Urinary bladder (tissue), 4 donors: ENCODE results near the gene DENND4A. TPM values are rescaled to one million over a fixed set of nuclear protein-coding genes. Genes with fewer than 3 reads are reported as not detected.
A peak's percentile ranks its signal among the peaks of the same experiment; 100 is the strongest.
"Not testable (repeated sequence)": the region's sequence is repeated elsewhere in the genome, so short reads cannot be mapped to it uniquely, and the experiment has no call there.

ENCODE experiments used
- DNase-seq: peaks from one replicate; pipeline ENCODE4 v3.0.0-alpha.2; 2015; ENCODE audit errors: extremely low spot score
- H3K27ac ChIP-seq: one replicate; pipeline ENCODE4 v1.5.1; 2013; ENCODE audit warnings: low read depth, mild to moderate bottlenecking, moderate library complexity
- H3K36me3 ChIP-seq: one replicate; pipeline ENCODE4 v1.6.1; 2013; ENCODE audit warnings: mild to moderate bottlenecking, moderate library complexity; ENCODE audit not compliant: insufficient read depth
- H3K4me1 ChIP-seq: one replicate; pipeline ENCODE4 v1.6.1; 2013; ENCODE audit warnings: mild to moderate bottlenecking, moderate library complexity; ENCODE audit not compliant: insufficient read depth
- H3K4me3 ChIP-seq: one replicate; pipeline ENCODE4 v1.5.1; 2013; ENCODE audit warnings: low read depth, low read length
- WGBS: extraction: QIAGEN DNeasy Blood & Tissue Kit; methylation state at CpG from one replicate; pipeline ENCODE4 v1.1.7; 2013; 5-methylcytosine and 5-hydroxymethylcytosine counted together
- polyA plus RNA-seq: library from polyadenylated mRNA; stranded (reverse); fragments of 200-250 nt; gene quantifications from one replicate; pipeline ENCODE4 v1.2.3, GENCODE V29; 2013
- total RNA-seq: library from RNA; depleted of rRNA; stranded (reverse); fragments of >200 nt; gene quantifications from one replicate; pipeline ENCODE4 v1.2.3, GENCODE V29; 2014
- donor health status: healthy with polysubstance abuse.
- donor health status: healthy.

The DENND4A gene
- total and polyA plus RNA-seq, 2 donors: 8.5 to 56.4 TPM

DNA sequence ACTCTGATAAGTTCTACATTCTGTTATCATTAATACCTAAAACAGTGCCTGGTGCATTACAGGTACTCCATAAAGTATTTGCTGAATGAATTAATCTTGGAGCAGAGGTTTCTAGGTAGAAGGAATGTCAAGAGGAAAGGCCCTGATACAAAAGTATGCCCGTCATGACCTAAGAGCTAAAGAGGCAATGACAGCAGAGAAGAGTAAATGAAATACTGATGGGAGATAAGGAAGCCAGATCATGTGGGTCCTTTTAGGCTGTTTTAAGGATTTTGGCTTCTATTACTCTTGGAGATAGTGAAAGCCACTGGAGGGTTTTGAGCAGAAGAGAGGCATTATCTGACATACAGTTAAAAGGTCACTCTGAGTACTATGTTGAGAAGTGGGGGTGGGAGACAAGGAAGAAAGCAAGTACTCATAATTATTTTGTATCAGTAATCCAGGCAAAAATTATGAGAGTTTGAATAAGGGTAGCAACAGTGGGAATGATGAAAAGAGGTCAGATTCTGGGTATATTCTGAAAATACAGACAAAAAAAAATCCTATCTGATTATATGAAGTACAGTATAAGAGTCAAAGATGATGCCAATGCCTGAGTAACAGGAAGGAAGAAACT lies 48.3 kb downstream of the DENND4A start:
- no peak overlapping the region for H3K4me3 ChIP-seq
- H3K27ac ChIP-seq: no peak overlapping the region
- peaks cover 4% of the 10 kb centered on the region for H3K36me3 ChIP-seq
- DNase-seq: no peak
- no peaks in the 10 kb centered on the region for H3K4me1 ChIP-seq
- 86% methylated on average over 1 of the region's 1 CpG for WGBS

DNA sequence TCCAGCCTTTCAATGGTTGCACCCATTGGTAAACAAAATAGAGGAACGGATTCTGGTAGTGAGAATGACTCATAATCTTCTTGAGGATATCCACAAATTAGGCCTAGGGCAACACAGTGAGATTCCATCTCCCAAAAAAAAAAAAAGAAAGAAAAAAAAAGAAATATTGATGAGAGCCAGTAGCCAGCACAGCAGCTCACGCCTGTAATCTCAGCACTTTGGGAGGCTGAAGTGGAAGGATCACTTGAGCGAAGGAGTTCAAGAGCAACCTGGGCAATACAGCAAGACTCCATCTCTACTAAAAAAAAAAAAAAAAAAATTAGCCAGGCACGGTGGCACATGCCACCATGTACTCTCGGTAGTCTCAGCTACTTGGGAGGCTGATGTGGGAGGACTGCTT lies 51.9 kb downstream of the DENND4A start:
- H3K36me3 ChIP-seq: peaks cover 4% of the 10 kb centered on the region
- H3K4me1 ChIP-seq: no peaks in the 10 kb centered on the region
- no peak for DNase-seq
- H3K4me3 ChIP-seq: no peak overlapping the region
- no peak overlapping the region for H3K27ac ChIP-seq
- 92% methylated on average over 5 of the region's 5 CpGs for WGBS

DNA sequence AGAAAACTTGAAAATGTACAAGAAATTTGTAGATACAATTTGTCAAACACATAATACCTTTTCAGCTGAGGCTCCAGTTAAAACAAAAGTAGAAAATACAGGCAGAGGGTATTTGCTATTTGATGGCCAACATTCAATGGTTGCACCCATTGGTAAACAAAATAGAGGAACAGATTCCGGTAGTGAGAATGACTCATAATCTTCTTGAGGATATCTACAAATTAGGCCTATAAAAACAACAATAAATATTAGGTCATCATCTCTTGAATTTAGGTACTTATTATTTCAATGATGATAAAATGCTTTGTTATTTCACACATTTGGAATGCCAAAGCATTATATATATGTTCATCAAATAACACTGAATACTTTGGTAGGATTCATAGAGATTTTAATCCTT lies 53.4 kb downstream of the DENND4A start:
- Histone ChIP-seq H3K36me3 (peaks cover 8% of the 10 kb centered on the region), H3K27ac (no peak overlapping the region), H3K4me1 (no peaks in the 10 kb centered on the region), H3K4me3 (no peak overlapping the region)
- DNase-seq: no peak
- WGBS: 60% methylated on average over 1 of the region's 1 CpG

DNA sequence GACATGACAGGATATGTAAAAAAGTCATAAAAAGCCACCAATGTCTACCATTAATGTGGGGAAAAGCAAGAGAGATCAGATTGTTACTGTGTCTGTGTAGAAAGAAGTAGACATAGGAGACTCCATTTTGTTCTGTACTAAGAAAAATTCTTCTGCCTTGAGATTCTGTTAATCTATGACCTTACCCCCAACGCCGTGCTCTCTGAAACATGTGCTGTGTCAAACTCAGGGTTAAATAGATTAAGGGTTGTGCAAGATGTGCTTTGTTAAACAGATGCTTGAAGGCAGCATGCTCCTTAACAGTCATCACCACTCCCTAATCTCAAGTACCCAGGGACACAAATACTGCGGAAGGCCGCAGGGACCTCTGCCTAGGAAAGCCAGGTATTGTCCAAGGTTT lies 58.5 kb downstream of the DENND4A start:
- DNase-seq, H3K36me3 ChIP-seq, H3K27ac ChIP-seq, H3K4me1 ChIP-seq, H3K4me3 ChIP-seq: not testable (repeated sequence)
- WGBS: 80% methylated on average over 4 of the region's 4 CpGs

DNA sequence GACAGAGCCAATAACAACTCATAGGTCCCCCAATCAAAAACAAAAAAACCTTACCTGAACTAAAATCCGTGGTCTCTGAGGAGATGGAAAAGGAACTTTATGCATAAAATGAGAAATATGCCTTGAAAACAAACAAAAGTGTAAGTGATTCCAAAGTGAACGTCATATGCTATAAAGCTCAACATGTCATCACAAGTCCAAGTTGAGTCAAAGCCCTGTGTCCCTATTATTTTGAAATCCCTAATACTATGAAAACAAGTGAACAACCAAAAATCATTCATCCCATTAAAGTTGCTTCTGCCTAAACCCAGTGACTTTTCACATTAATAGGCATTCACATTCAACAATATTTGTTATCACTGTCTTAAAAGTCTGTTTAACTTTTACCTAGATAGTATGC lies 59.4 kb downstream of the DENND4A start:
- Histone ChIP-seq H3K36me3 (peaks cover 3% of the 10 kb centered on the region), H3K27ac (peak overlapping the region; percentile 10), H3K4me1 (no peaks in the 10 kb centered on the region), H3K4me3 (no peak overlapping the region)
- WGBS: 74% methylated on average over 2 of the region's 2 CpGs
- DNase-seq: no peak

DNA sequence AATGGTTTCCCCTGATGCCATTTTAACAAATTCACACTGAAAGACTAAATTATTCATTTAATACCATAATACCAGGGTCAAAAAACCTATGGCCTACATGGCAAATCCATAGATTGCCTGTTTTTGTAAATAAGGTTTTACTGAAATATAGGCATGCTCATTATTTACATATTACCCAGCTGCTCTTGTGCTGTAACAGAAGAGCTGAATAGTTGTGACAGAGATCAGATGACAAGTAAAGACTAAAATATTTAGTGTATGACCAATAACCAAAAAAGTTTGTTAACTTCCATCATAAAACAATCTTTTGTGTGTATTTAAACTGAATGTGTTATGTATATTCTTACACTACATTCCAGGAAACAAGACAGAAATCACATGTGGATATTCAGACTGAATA lies 60.2 kb downstream of the DENND4A start:
- H3K27ac ChIP-seq: no peak overlapping the region
- no peak for DNase-seq
- H3K36me3 ChIP-seq: peaks cover 3% of the 10 kb centered on the region
- no peak overlapping the region for H3K4me3 ChIP-seq
- H3K4me1 ChIP-seq: no peaks in the 10 kb centered on the region

DNA sequence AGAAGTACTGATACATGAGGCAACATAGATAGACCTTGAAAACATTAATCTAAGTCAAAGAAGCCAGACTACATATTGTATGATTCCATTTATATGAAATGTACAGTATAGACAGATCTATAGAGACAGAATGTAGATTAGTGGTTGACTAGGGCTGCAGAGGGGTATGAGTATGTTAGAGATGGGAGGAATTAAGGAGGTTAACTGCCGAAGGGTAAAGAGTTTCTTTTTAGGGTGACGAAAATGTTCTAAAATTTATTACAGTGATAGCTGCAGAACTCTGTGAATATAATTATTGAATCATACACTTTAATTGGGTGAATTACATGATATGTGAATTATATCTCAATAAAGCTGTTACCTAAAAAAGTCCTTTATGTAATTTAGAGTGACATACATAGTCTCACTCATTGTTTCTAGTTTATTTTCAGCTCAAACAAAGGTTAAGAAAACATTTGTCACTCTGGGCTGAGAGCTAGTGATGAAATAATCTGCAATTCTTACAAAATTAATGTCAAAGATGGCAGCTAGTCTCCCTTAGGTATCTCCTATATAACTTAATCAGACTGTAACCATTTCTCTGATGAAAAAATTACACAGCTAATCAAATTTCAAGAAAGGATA lies 61.4 kb downstream of the DENND4A start:
- Histone ChIP-seq H3K4me3 (no peak overlapping the region), H3K36me3 (peaks cover 3% of the 10 kb centered on the region), H3K4me1 (no peaks in the 10 kb centered on the region), H3K27ac (no peak overlapping the region)
- 95% methylated on average over 2 of the region's 2 CpGs for WGBS
- no peak for DNase-seq

DNA sequence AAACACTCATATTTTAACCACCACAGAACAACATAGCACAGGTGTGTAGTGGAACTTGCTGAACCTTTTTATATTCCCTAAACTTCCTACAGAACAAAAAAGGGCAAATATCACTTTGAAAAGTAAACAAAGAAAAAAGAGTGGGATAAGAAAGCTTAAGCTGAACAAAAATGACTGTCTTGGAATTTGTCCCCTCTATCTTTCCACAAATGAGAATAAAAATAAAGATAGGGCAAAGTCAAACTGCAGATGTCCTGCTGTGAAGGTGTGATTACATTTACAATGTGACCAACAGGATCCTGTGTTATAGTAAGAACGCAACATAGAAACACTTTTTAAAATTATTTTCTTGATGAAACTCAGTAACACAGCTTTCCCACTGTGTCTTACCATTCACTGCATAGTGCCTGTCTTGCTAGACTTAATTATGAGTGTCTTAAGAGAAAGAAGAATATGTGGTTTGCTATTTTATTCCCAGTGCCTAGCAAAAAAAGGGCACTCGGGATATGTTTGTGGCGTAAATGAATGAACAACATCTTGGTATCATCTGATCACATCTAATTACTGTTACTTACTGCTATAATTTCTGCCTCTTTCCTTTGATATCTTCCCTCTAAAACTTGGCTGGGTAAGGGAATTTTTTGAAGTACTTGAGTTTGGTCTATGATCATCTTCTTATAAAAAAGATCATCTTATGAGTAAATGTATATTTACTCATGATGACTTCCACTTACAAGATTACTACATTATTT lies 67.5 kb downstream of the DENND4A start:
- no peak overlapping the region for H3K4me3 ChIP-seq
- DNase-seq: no peak
- WGBS: 89% methylated on average over 3 of the region's 3 CpGs
- H3K27ac ChIP-seq: no peak overlapping the region
- H3K36me3 ChIP-seq: peaks cover 4% of the 10 kb centered on the region
- H3K4me1 ChIP-seq: no peaks in the 10 kb centered on the region

DNA sequence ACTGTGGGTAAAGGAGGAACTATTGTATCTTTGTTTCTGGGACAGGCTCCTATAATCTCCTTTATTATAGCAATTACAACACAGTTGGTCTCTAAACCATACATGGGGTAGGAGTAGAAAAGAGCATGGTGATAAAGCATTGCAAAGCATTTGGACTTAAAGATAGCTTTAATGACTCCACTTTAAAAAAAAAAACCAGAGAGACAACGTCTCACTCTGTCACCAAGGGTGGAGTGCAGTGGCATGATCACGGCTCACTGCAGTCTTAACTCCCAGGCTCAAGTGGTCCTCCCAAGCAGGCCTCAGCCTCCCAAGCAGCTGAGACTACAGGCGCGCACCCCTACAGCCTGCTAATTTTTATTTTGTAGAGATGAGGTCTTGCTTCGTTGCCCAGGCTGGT lies 68.2 kb downstream of the DENND4A start:
- no peak overlapping the region for H3K27ac ChIP-seq
- H3K4me1 ChIP-seq: no peaks in the 10 kb centered on the region
- DNase-seq: no peak
- no peak overlapping the region for H3K4me3 ChIP-seq
- WGBS: 90% methylated on average over 5 of the region's 5 CpGs
- H3K36me3 ChIP-seq: peaks cover 4% of the 10 kb centered on the region

DNA sequence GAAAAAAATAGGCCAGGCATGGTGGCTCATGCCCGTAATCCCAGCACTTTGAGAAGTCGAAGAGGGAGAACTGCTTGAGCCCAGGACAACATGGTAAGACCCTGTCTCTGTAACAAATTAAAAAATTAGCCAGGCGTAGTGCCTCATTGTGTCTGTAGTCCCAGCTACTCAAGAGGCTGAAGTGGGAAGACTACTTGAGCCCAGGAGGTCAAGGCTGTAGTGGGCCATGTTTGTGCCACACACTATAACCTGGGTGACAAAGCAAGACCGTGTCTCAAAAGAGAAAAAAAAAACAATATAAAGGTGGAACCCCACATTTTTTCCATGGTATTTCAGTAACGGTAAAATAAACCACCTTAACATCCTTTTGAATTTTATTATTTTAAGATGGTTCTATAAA lies 69.9 kb downstream of the DENND4A start:
- DNase-seq: no peak
- Histone ChIP-seq H3K4me1 (no peaks in the 10 kb centered on the region), H3K27ac (no peak overlapping the region), H3K36me3 (peaks cover 6% of the 10 kb centered on the region), H3K4me3 (no peak overlapping the region)
- 90% methylated on average over 5 of the region's 5 CpGs for WGBS

DNA sequence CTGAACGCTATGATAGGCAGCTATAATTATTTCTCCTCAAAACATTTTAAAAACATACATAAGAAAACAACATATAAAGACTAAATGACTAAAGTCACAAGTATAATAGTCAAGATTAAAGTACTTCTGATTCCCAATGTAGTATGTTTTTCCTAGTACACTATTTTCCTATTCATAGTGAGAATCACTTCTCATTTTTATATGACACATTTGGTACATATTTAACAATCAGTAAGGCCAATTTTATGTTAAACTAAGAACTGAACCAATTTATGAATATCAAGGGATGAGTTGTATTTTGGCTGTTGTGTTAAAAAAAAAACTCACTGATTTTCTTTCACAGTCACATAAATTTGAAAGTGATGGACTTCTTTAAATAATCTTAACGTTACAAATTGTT lies 79.7 kb downstream of the DENND4A start:
- no peak for DNase-seq
- Histone ChIP-seq H3K27ac (no peak overlapping the region), H3K4me1 (no peaks in the 10 kb centered on the region), H3K36me3 (peaks cover 2% of the 10 kb centered on the region), H3K4me3 (no peak overlapping the region)
- WGBS: 88% methylated on average over 2 of the region's 2 CpGs

DNA sequence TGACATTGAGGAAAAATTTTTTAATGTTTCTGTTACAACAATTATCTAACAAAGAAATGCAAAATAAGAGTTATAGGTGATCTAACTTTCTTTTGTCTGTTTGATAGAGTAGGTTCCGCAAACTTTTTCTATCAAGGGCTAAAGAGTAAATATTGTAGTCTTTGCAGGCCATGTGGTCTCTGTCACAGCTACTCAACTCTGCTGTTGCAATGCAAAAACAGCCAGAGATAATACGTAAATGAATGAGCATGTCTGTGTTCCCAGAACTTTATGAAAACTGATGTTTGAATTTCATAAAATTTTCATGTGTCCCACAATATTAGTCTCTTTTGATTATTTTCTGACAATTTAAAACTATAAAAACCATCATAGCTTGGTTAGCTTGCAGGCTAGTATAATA lies 97.0 kb downstream of the DENND4A start:
- no peaks in the 10 kb centered on the region for H3K4me1 ChIP-seq
- 70% methylated on average over 2 of the region's 2 CpGs for WGBS
- no peak overlapping the region for H3K4me3 ChIP-seq
- no peak overlapping the region for H3K27ac ChIP-seq
- H3K36me3 ChIP-seq: peaks cover 2% of the 10 kb centered on the region
- DNase-seq: no peak

DNA sequence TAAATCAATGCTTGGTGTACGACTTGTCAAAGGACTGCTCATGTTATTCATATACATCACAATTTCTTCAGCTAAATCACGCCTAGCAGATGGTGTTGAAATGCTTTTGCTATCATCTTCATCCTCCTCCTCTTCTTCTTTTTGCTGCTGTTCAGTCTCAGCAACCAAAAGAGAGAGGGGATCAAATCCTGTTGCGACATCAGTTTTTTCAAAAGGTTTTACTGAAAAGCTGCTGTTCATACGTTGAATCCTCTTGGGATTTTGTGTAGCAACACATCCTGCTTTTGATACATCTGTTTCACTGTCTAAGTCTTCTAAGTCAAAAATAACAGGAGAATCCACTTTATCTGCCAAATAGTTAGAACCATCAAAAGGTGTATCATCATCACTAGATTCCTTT lies 101.3 kb downstream of the DENND4A start:
- peaks cover 4% of the 10 kb centered on the region for H3K36me3 ChIP-seq
- 90% methylated on average over 4 of the region's 4 CpGs for WGBS

DNA sequence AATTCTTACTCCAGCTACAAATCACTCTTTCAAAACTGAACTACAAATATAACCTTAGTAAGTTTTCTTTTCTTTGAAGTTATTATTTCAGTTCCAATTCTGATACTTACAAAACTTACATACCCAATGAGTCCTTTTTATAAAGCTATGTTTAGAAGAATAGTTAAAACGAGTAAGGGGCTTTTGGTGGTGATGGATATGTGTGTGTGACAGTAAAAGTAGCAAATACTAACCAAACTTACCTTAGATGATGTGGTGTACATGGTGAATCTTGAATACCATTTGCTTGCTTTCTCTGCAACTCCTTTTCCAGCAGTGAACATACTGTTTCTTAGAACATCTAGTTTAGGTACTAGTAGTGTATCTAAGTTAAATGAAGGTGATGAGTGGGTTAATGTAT lies 101.9 kb downstream of the DENND4A start:
- H3K36me3 ChIP-seq: peaks cover 4% of the 10 kb centered on the region
- no peak overlapping the region for H3K4me3 ChIP-seq
- 83% methylated on average over 1 of the region's 1 CpG for WGBS

More for the DNA sequence above, 101.3 kb downstream of the DENND4A start:
- no peak overlapping the region for H3K4me3 ChIP-seq
- no peak for DNase-seq
- H3K4me1 ChIP-seq: no peaks in the 10 kb centered on the region
- H3K27ac ChIP-seq: no peak overlapping the region

More for the DNA sequence above, 101.9 kb downstream of the DENND4A start:
- H3K27ac ChIP-seq: no peak overlapping the region
- DNase-seq: no peak
- no peaks in the 10 kb centered on the region for H3K4me1 ChIP-seq
